HepG2 (cell line): ENCODE results near the gene METRNL. TPM values are rescaled to one million over a fixed set of nuclear protein-coding genes. Genes with fewer than 3 reads are reported as not detected.

Experiments used
- ATAC-seq: fragments of 200-7000 bp; cut with Tn5 transposase; 3 replicates; pipeline ENCODE4 v1.9.1; 2020; ENCODE audit warnings: mild to moderate bottlenecking, moderate library complexity
- BruUV-seq: library from RNA; stranded (reverse); fragments of 400-500 nt; replicated peaks from 2 replicates; lab custom pipeline; 2021; lab: Mats Ljungman, UMichigan
- CTCF ChIA-PET: fragments of 300-600 bp; formaldehyde crosslinking; extraction: SDS; loops from one replicate; lab custom pipeline; 2021; ENCODE audit warnings: low total read pairs, inconsistent platforms, low intra/inter-chr PET ratio; lab: Yijun Ruan, JAX
- POLR2A ChIA-PET: fragments of 350-600 bp; sonication (Branson Sonifier 250); formaldehyde crosslinking; loops from one replicate; lab custom pipeline; 2020; ENCODE audit warnings: antibody characterized with exemption, inconsistent platforms; lab: Yijun Ruan, JAX
- DNase-seq: peaks from one replicate; pipeline ENCODE4 v3.0.0-alpha.2; 2015; ENCODE audit warnings: low spot score
- FAIRE-seq: peaks from 3 replicates; lab custom pipeline; 2011; peaks lifted over from hg19 to GRCh38; lab: Jason Lieb, UNC
- H2AFZ ChIP-seq: one replicate; pipeline ENCODE4 v1.6.1; 2011; ENCODE audit warnings: low read length, inconsistent platforms
- H3K27ac ChIP-seq: fragments of 300-600 bp; 3 replicates; pipeline ENCODE4 v1.8.0; 2011; ENCODE audit warnings: mixed run types, mild to moderate bottlenecking, mixed read lengths, low read length, inconsistent platforms; ENCODE audit not compliant: insufficient read depth; ENCODE audit errors: extremely low read length
- H3K27me3 ChIP-seq, 2 experiments: fragments of 200-600 bp in 1 of 2; 2 replicates in 1 of 2; 3 replicates in 1 of 2; pipeline versions ENCODE4 v1.6.0 to v1.8.0; 2011; ENCODE audit warnings: low read length in 2 of 2, mild to moderate bottlenecking in 2 of 2, moderate library complexity in 2 of 2, inconsistent platforms in 1 of 2; ENCODE audit not compliant: insufficient read depth in 2 of 2, control insufficient read depth in 1 of 2
- H3K36me3 ChIP-seq, 2 experiments: fragments of 200-600 bp in 1 of 2; replicated peaks in 1 of 2; 2 replicates in 1 of 2; 3 replicates in 1 of 2; pipeline versions ENCODE4 v1.5.1 to v1.8.0; 2011; ENCODE audit warnings: low read length in 2 of 2, inconsistent platforms in 1 of 2; ENCODE audit not compliant: insufficient read depth in 2 of 2, control insufficient read depth in 1 of 2
- H3K4me1 ChIP-seq: 2 replicates; pipeline ENCODE4 v1.5.1; 2012; ENCODE audit warnings: low read length, inconsistent platforms; ENCODE audit not compliant: insufficient read depth
- H3K4me2 ChIP-seq: 2 replicates; pipeline ENCODE4 v1.6.0; 2011; ENCODE audit warnings: low read depth, low read length, inconsistent platforms
- H3K4me3 ChIP-seq, 3 experiments: fragments of 200-600 bp in 1 of 3; sonication (generic), shearing (Covaris generic) in 1 of 3; replicated peaks in 1 of 3; 2 replicates each; pipeline ENCODE4 v1.5.1; 2011 to 2016; ENCODE audit warnings: low read length in 3 of 3, inconsistent platforms in 2 of 3, low read depth in 2 of 3, mild to moderate bottlenecking in 2 of 3, control low read depth in 1 of 3, mixed read lengths in 1 of 3; ENCODE audit not compliant: insufficient read depth in 1 of 3
- H3K79me2 ChIP-seq: one replicate; pipeline ENCODE4 v1.6.1; 2011; ENCODE audit warnings: low read length, inconsistent platforms; ENCODE audit not compliant: insufficient read depth
- H3K9ac ChIP-seq: 2 replicates; pipeline ENCODE4 v1.6.0; 2011; ENCODE audit warnings: mild to moderate bottlenecking, low read depth, low read length, inconsistent platforms; ENCODE audit not compliant: insufficient read depth
- H3K9me3 ChIP-seq: 2 replicates; pipeline ENCODE4 v1.5.1; 2012; ENCODE audit warnings: mild to moderate bottlenecking, low read length
- H4K20me1 ChIP-seq: 2 replicates; pipeline ENCODE4 v1.6.0; 2011; ENCODE audit warnings: inconsistent platforms, mild to moderate bottlenecking, low read length, moderate library complexity; ENCODE audit not compliant: insufficient read depth
- EED ChIP-seq: sonication (generic); formaldehyde crosslinking; IDR thresholded peaks from 2 replicates; pipeline ENCODE4 v1.5.0; 2020; ENCODE audit warnings: mild to moderate bottlenecking, missing genetic modification reagents
- EZH2 ChIP-seq: conservative IDR thresholded peaks from 2 replicates; pipeline ENCODE4 v1.6.1; 2012; ENCODE audit warnings: mild to moderate bottlenecking, low read depth, low read length, moderate library complexity
- FUBP1 ChIP-seq: sonication (generic); formaldehyde crosslinking; IDR thresholded peaks from 2 replicates; pipeline ENCODE4 v1.5.1; 2020; ENCODE audit warnings: missing genetic modification reagents, mild to moderate bottlenecking, borderline replicate concordance
- NFKBIZ ChIP-seq: IDR thresholded peaks from 2 replicates; pipeline ENCODE4 v1.6.1; 2018; ENCODE audit warnings: missing genetic modification reagents, missing compliant biosample characterization
- SP5 ChIP-seq: IDR thresholded peaks from 2 replicates; pipeline ENCODE4 v1.6.1; 2016; ENCODE audit warnings: low read depth, borderline replicate concordance
- ZC3H4 ChIP-seq: sonication (generic); formaldehyde crosslinking; IDR thresholded peaks from 2 replicates; pipeline ENCODE4 v1.4.0; 2020; ENCODE audit warnings: missing genetic modification reagents, borderline replicate concordance
- ZNF589 ChIP-seq: sonication (generic); formaldehyde crosslinking; conservative IDR thresholded peaks from 2 replicates; pipeline ENCODE4 v1.8.0; 2022; ENCODE audit warnings: mild to moderate bottlenecking, moderate library complexity, missing genetic modification reagents
- WGBS: methylation state at CpG from one replicate; pipeline ENCODE4 v1.1.6; 2017; ENCODE audit warnings: low lambda C conversion rate; 5-methylcytosine and 5-hydroxymethylcytosine counted together
- in situ Hi-C: cut with HindIII; loops from 2 replicates; pipeline ENCODE4 v1.10.0; 2017; ENCODE audit warnings: low pct_unique_long_range_greater_than_20kb; ENCODE audit not compliant: extremely low pct_ligation_motif_present
- intact Hi-C: fragments of 100-400 bp; cut with micrococcal nuclease; formaldehyde crosslinking; loops from one replicate; pipeline ENCODE4 v1.10.0; 2022; ENCODE audit not compliant: unreplicated experiment
- polyA plus RNA-seq, 8 experiments: library from polyadenylated mRNA; depleted of rRNA in 3 of 8; stranded (reverse) in 7 of 8; unstranded in 1 of 8; fragments of >200 nt; fragmentation: Illumina TruSeq in 4 of 8; extraction: Trizol in 4 of 8; gene quantifications; 2 replicates each; pipeline versions ENCODE4 v1.2.1 to v1.2.3, GENCODE V29; 2011 to 2016; ENCODE audit warnings: low read depth in 4 of 8, missing spikeins in 1 of 8, mixed read lengths in 1 of 8; ENCODE audit not compliant: insufficient read depth in 1 of 8
- total RNA-seq, 5 experiments: library from RNA; depleted of rRNA; stranded (reverse); fragments of >200 nt; fragmentation: Illumina TruSeq; extraction: Trizol; gene quantifications; 2 replicates each; pipeline ENCODE4 v1.2.3, GENCODE V29; 2016; ENCODE audit warnings: low read depth in 1 of 5
- TF ChIP-seq, protein P1 (sequence below): sonication (generic); formaldehyde crosslinking; IDR thresholded peaks from 2 replicates; pipeline ENCODE4 v1.4.0; 2020; ENCODE audit warnings: mild to moderate bottlenecking, missing genetic modification reagents

METRNL gene
- total and polyA plus RNA-seq, 2 of the 13 experiments (the other 11 are each of a cell fraction or from before 2014, with no cell fraction given), result 0.66 to 0.84 TPM

DNA sequence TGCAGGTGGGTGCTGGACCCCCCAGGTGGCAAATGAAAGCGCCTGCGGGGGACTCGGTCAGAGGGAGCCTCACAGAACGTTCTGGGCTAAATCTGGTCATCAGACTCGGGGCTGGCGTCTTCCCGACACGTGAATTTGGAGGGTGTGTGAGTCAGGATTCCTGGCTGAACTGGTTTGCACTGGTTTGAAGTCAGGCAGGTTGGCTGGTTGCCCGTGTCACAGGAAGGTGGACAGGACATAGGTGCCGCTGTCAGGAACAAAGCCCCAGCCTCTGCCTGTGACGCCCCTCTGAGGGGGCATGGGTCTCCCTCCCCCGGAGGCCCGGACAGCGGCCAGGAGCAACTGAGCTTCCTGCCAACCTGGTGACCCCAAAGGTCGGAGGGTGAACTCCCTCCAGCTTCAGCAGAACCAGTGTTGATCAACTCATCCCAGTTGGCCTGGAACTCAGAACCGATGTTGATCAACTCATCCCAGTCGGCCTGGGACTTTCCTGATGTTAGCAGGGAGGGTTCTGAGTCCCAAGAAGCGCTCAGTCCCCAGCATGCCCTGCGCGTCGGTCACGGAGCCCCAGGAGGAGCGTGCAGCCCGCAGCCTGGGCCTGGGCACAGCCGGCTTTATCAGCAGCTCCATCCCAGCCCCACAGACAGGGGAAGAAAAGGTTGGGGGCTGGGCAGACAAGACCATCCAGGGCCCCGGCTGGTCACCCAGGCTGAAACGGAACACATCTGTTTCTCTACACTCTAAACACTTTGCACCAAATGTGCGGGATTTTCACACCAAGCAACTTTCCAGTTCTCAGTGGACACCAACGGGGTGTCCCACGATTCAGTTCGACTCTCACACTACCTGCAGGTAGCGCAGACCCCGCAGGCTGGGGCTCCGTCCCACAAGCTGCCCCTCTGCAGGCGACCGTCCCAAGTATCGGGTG lies 14.4 kb upstream of the METRNL start:
- Histone ChIP-seq H3K36me3 (no peaks in the 10 kb centered on the region), H3K79me2 (no peaks in the 10 kb centered on the region), H3K4me3 (no peak overlapping the region), H4K20me1 (no peaks in the 10 kb centered on the region; the same call in 1 of the 2 replicates), H3K4me1 (no peaks in the 10 kb centered on the region), H3K9me3 (no peaks in the 10 kb centered on the region), H3K4me2 (no peak overlapping the region), H2AFZ (no peak overlapping the region), H3K27me3 (peaks cover 23 to 83% of the 10 kb centered on the region in 2 experiments), H3K27ac (no peak overlapping the region), H3K9ac (no peak overlapping the region)
- intact Hi-C loops (no loop called here), in situ Hi-C loops (no loop called here)
- DNase-seq (no peak), FAIRE-seq (no peak), ATAC-seq (no peak)
- ChIA-PET CTCF (no interaction called here), POLR2A (no interaction called here)
- no TSS peak for BruUV-seq
- no peak for TF ChIP-seq FUBP1 (CRISPR knock-in tag)
- TF ChIP-seq ZC3H4 (CRISPR knock-in tag), result no peak
- no peak for TF ChIP-seq SP5 (CRISPR knock-in tag)
- TF ChIP-seq EZH2, result 0 out of 2 replicates have a peak, but pooled peaks have one; percentile 26
- 0 out of 2 replicates have a peak, but pooled peaks have one; percentile 33 for TF ChIP-seq EED (CRISPR knock-in tag)
- TF ChIP-seq ZNF589, result no peak
- TF ChIP-seq, protein P1, sequence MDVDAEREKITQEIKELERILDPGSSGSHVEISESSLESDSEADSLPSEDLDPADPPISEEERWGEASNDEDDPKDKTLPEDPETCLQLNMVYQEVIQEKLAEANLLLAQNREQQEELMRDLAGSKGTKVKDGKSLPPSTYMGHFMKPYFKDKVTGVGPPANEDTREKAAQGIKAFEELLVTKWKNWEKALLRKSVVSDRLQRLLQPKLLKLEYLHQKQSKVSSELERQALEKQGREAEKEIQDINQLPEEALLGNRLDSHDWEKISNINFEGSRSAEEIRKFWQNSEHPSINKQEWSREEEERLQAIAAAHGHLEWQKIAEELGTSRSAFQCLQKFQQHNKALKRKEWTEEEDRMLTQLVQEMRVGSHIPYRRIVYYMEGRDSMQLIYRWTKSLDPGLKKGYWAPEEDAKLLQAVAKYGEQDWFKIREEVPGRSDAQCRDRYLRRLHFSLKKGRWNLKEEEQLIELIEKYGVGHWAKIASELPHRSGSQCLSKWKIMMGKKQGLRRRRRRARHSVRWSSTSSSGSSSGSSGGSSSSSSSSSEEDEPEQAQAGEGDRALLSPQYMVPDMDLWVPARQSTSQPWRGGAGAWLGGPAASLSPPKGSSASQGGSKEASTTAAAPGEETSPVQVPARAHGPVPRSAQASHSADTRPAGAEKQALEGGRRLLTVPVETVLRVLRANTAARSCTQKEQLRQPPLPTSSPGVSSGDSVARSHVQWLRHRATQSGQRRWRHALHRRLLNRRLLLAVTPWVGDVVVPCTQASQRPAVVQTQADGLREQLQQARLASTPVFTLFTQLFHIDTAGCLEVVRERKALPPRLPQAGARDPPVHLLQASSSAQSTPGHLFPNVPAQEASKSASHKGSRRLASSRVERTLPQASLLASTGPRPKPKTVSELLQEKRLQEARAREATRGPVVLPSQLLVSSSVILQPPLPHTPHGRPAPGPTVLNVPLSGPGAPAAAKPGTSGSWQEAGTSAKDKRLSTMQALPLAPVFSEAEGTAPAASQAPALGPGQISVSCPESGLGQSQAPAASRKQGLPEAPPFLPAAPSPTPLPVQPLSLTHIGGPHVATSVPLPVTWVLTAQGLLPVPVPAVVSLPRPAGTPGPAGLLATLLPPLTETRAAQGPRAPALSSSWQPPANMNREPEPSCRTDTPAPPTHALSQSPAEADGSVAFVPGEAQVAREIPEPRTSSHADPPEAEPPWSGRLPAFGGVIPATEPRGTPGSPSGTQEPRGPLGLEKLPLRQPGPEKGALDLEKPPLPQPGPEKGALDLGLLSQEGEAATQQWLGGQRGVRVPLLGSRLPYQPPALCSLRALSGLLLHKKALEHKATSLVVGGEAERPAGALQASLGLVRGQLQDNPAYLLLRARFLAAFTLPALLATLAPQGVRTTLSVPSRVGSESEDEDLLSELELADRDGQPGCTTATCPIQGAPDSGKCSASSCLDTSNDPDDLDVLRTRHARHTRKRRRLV (CRISPR knock-in tag), result 0 out of 2 replicates have a peak, but pooled peaks have one; percentile 28
- no peak for TF ChIP-seq NFKBIZ (CRISPR knock-in tag)
- WGBS, result 50% methylated on average over 22 of the region's 37 CpGs
